ENCODE results near the gene ALDH1A3.

GRCh38 chr15:100892013-100892355 lies 12.4 kb downstream of the ALDH1A3 start:
- TF ChIP-seq CREB1 (CRISPR knock-in tag; IDR thresholded peaks at IDR 0.05) (no peak), STAT6 (CRISPR knock-in tag; conservative IDR thresholded peaks at IDR 0.05; ENCODE audit: low read depth) (no peak), NR2C2 (CRISPR knock-in tag; IDR thresholded peaks at IDR 0.05) (no peak), GRHL2 (CRISPR knock-in tag; IDR thresholded peaks at IDR 0.05; ENCODE audit: insufficient replicate concordance, severe bottlenecking) (no peak), ELF4 (CRISPR knock-in tag; IDR thresholded peaks at IDR 0.05; ENCODE audit: low read depth) (no peak), TCF7 (CRISPR knock-in tag; IDR thresholded peaks at IDR 0.05; ENCODE audit: low read depth) (no peak)
- TF ChIP-seq, protein P1, sequence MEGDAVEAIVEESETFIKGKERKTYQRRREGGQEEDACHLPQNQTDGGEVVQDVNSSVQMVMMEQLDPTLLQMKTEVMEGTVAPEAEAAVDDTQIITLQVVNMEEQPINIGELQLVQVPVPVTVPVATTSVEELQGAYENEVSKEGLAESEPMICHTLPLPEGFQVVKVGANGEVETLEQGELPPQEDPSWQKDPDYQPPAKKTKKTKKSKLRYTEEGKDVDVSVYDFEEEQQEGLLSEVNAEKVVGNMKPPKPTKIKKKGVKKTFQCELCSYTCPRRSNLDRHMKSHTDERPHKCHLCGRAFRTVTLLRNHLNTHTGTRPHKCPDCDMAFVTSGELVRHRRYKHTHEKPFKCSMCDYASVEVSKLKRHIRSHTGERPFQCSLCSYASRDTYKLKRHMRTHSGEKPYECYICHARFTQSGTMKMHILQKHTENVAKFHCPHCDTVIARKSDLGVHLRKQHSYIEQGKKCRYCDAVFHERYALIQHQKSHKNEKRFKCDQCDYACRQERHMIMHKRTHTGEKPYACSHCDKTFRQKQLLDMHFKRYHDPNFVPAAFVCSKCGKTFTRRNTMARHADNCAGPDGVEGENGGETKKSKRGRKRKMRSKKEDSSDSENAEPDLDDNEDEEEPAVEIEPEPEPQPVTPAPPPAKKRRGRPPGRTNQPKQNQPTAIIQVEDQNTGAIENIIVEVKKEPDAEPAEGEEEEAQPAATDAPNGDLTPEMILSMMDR (IDR thresholded peaks at IDR 0.05), result no peak
- TF ChIP-seq, protein P2, sequence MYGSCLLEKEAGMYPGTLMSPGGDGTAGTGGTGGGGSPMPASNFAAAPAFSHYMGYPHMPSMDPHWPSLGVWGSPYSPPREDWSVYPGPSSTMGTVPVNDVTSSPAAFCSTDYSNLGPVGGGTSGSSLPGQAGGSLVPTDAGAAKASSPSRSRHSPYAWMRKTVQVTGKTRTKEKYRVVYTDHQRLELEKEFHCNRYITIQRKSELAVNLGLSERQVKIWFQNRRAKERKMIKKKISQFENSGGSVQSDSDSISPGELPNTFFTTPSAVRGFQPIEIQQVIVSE (CRISPR knock-in tag; IDR thresholded peaks at IDR 0.05; ENCODE audit: borderline replicate concordance), result no peak
- TF ChIP-seq, protein P3, sequence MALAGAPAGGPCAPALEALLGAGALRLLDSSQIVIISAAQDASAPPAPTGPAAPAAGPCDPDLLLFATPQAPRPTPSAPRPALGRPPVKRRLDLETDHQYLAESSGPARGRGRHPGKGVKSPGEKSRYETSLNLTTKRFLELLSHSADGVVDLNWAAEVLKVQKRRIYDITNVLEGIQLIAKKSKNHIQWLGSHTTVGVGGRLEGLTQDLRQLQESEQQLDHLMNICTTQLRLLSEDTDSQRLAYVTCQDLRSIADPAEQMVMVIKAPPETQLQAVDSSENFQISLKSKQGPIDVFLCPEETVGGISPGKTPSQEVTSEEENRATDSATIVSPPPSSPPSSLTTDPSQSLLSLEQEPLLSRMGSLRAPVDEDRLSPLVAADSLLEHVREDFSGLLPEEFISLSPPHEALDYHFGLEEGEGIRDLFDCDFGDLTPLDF (CRISPR knock-in tag; IDR thresholded peaks at IDR 0.05), result no peak
